Activated CD4-positive, CD25-positive, alpha-beta regulatory T cell treated with anti-CD3 and anti-CD28 coated beads, Interleukin-2, amount 50 U/mL, for 16 hours (primary cell): ENCODE results near the gene SDS.
"Not testable (repeated sequence)": the region's sequence is repeated elsewhere in the genome, so short reads cannot be mapped to it uniquely, and the experiment has no call there.

Source experiments
- DNase-seq: peaks from one replicate; pipeline ENCODE4 v3.0.0-alpha.2; 2020; ENCODE audit warnings: low read depth, low spot score

Gene SDS

DNA sequence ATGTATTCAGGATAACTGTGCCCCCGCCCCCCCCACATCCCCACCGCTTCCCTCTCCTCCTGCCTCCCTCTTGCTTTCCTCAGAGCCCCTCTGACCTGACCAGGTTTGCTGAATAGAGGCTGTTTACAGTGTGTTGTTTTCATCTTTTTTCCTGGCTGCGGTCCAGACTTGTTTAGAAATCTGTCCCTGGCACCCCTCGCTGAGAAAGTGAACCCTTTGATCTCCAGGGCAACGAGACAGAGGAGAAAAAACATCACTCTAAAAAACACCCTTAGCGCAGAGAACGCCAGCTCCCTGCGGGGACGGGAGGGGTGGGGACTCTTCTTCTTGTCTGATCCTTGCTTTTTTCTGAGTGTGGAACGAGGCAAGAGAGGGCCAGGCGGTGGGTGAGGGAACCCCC is 22.5 kb downstream of the SDS start:
- DNase-seq: no peak

DNA sequence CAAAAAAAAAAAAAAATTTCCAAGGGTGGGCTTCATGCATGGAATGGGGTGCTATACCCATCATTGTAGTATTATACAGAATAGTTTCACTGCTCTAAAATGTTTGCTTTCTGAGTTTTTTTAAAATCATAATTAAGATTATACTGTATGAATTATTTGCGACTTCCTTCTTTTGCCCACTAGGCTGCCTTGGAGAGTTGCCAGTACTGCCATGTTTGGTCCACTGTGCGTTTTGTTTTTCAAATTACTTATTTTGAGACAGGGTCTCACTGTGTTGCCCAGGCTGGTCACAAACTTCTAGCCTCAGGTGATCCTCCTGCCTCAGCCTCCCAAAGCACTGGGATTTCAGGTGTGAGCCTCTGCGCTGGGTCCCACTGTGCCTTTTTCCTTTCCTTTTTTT is 25.4 kb downstream of the SDS start:
- DNase-seq: no peak

DNA sequence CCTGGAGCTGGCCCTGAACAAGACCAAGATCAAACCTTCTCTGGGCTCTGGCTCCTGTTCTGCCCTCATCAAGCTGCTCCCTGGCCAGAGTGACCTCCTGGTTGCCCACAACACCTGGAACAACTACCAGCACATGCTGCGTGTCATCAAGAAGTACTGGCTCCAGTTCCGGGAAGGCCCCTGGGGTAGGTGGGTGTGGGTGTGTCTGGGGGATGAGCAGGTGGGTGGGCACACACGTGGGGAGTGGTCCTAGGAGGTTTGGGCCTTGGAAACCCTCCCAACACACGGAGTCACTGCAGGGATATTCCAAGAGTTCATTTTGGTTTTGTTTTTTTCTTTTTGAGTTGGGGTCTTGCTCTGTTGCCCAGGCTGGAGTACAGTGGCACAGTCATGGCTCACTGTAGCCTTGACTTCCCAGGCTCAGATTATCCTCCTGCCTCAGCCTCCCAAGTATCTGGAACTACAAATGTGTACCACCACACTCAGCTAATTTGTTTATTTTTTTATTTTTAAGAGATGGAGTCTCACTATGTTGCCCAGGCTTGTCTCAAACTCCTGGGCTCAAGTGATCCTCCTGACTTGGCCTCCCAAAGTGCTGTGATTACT is 28.8 kb downstream of the SDS start:
- DNase-seq: no peak

DNA sequence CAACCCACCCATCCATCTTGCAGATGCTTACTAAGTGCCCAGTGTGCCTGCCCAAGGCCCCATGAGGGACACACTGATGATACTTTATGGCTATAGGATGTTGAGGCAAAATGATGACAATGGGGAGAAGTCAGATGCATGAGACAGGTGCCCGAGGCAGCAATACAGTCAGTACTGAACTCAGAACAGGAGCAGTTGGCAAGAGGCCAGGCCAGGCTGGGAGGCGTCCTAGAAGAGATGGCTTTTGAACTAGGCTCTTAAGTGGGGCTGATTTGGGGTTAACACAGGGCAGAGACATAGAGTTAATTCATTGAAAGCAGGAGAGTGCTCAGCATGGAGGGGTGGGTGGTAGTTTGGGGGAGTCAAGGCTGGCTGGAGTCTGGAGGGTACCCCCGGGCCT is 29.7 kb downstream of the SDS start:
- no peak for DNase-seq

DNA sequence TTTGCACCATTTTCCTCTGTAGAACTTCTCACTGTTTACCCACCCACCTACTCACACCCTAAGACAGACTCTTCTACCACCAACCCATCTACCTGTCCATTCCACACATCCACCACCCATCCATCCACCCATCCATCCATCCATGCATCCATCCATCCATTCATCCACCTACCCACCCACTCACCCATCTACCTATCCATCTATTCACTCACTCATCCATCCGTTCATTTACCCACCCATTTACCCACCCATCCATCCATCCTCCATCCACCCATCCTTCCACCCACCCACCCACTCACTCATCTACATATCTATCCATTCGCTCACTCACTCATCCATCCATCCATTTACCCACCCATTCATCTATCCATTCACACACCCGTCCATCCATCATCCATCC is 30.2 kb downstream of the SDS start:
- no peak for DNase-seq

- DNase-seq: no peak
Measured at GRCh38 chr12:113372371-113372770, 31.3 kb downstream of the SDS start.

DNA sequence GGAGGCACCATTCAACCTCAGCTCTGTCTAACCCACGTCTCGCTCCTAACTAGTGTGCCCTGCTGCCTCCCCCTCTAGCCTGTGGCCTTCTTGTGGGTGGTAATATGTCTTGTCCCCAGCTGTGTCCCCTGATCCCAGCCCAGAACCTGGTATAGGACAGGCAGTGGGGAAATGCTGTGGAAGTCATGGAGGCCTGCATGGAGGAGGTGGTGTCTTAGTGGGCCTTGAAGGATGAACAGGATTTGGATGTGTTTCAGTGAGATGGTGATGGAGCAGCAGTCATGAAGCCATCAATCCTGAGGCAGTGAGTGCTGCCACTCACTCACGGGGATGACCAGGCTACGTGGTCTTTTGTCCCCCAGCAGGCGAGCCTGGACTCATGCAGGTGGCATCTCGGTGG is 31.9 kb downstream of the SDS start:
- DNase-seq: no peak

DNA sequence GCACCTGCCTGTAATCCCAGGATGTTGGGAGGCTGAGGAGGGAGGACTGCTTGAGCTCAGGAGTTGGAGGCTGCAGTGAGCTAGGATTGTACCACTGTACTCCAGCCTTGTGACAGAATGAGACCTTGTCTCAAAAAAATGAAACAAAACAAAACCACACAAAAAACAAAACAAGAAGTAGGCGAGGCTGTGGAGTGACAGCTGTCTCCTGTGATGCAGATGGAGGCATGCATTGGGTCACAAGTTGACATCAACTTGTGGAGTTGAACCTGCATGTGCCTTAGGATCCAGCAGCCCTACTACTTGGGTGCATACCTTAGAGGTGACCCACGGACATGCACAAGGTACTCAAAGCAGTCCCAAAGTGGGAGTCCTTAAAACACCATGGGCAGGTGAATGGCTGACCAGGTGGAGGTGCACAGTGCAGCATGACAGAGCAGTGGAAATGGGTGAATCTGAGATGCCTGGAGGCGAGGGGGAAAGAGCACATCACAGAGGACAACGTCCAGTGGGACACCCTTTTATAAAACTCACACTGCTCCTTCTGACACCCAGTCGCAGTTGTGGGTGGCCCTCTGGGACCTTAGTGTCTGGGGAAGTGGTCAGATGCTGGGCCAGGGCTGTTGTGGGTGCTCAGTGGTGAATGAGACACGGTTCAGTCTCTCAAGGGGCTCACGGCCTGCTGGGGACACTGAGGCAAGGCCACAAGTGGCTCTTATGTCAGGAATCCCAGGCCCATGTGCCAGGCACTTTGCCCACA is 32.6 kb downstream of the SDS start:
- DNase-seq: no peak

GRCh38 chr12:113369391-113369985 is 34.2 kb downstream of the SDS start:
- no peak for DNase-seq

DNA sequence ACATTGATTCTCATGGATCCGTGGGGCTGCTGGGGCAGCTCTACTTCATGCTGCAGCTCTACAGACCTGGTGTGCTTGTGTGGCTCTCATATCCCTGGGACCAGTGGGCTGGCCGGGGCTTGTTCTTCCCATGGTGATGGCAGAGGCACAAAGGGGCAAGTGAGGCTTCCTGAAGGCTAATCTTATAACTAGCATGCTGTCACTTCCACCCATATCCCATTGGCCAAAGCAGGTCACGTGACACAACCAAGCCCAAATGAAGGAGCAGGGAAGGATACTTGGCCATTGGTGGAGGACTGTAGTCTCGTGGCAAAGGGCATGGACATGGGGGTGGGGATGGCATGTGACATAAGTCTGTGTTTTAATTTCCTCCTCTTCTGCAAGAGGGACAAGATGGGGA is 35.4 kb downstream of the SDS start:
- no peak for DNase-seq

GRCh38 chr12:113366827-113367226 is 36.9 kb downstream of the SDS start:
- DNase-seq: no peak

DNA sequence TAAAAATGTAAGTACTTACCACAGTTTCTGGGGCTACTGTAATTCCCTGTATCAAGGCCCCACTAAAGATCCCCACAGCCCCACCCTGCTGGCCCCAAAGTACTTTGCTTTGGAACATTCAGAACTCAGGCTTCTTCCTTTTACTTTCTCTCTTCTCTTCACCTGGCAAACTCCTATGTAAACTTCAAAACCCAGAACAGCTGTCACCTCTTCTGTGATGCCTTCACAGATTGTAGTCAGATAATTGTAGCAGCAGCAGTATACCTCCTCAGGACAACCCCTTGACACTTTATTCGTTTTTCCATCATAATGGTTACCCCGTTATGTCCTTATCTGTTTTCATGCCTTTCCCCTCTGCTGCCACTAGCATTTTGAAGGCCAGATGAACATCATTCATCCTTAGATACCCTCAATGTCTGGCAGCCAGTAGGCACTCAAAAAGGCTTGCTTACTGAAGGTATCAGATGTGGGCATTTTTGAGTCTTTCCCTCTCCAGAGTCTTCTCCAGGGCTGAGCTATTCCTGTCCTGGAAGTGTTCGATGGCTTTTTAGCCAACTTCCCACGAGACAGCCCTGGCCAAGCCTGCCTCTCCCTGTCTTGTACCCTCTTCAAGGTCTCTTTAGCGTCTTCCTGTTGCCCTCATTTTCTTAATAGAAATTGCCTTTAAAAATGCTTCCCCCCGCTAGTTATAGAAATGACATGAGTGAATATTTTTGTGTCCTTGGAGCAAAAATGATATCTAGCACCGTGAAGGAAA is 37.9 kb downstream of the SDS start:
- no peak for DNase-seq

- DNase-seq: no peak
Measured at GRCh38 chr12:113364698-113365097, 39.0 kb downstream of the SDS start.

DNA sequence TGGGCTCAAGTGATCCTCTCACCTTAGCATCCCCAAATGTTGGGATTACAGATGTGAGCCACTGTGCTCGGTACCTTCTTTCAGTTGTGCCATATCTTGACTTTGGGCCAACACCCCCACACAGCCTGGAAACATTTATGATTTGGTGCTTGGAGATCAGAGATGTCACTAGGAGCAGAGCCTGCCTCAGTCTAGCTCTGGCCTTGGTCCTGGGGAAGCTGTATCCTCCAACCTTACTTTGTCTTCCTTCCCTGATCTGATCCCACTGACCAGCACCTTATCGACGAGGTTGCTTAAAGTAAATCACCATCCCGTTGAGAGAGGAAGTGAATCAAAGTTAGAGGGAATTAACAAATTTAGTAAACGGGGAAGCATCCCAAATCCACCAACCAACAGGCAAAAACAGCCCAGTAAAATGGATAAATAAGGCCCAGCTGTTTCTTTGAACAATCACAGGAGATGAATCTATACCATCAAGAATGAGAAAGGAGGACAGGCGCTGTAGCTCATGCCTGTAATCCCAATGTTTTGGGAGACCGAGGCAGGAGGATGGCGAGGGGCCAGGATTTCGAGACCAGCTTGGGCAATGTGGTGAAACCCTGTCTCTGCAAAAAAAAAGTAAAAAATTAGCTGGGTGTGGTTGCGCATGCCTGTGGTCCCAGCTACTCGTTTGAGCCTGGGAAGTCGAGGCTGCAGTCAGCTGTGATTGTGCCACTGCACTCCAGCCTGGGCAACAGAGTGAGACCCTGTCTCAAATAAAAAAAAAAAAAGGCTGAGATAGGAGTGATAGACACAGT is 41.9 kb downstream of the SDS start:
- DNase-seq: no peak

DNA sequence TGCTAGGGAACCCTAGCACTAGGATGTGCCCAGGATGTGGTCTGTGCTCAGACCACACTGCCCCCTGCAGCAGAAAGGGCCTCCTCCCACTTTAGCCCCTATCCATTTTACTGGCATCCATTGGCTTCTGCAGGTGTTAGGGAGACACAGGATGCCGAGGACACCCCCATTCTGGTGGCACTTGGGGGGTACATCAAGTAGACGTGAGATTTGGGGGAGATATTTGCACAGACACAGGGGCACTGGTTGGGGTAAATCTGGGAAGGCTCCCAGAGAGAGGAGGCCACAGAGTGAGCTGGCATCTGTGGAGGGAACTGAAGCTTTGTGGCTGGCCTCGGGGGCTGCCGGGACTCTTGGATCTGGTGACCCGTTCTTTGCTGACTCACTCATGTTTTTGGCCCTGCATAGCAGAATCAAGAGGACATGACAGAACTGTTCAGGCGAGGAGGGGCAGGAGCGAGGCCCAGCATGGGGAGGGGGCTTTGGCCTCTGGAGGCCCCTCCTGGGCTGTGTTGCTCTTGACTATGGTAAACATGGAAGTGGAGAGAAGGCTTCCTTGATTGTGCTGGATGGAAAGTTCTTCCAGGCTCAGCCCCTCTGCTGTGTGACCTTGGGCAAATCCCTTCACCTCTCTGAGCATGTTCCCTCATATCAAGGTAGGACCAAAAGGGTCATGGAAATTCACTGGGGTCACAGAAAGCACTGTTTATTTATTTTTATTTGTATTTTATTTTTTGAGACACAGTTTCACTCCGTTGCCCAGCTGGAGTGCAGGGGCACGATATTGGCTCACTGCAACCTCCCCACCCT is 43.5 kb downstream of the SDS start:
- DNase-seq: no peak

DNA sequence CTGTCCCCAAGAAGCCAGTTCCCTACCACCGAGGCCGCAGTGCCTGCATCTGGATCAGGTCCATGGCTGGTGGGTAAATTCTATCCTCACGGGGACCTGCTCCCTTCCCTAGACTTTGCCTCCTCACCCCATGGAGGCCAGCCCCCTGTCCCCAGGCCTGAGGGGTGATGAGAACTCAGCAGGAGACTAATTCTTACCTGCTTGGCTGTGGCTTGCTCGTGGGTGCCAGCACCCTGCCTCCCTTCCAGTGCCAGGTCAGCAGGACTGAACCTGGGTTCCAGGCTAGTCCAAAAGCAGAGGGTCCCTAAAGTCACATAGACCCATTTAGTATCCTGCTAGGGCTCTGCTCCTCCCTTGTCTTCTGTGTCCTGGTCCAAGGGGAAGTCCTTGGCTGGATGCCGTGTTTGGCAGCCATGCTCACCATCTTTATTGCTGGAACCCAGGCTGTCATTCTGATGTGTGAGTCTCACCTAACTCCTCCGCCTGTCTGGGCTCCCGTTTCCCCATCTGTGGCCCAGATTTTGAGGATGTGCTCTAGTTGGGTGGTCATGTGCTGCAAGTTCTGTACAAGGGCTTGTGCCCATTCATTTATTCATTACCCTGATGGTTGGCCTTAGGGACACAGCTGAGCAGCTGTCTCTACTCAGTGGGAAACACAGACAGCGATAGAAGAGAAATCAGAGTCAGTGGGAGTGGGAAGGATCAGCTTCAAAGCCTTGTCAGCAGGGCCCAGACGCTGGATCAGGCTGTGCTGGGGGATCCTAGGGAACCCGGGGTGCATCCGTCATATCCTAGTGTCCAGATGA is 44.4 kb downstream of the SDS start:
- no peak for DNase-seq

DNA sequence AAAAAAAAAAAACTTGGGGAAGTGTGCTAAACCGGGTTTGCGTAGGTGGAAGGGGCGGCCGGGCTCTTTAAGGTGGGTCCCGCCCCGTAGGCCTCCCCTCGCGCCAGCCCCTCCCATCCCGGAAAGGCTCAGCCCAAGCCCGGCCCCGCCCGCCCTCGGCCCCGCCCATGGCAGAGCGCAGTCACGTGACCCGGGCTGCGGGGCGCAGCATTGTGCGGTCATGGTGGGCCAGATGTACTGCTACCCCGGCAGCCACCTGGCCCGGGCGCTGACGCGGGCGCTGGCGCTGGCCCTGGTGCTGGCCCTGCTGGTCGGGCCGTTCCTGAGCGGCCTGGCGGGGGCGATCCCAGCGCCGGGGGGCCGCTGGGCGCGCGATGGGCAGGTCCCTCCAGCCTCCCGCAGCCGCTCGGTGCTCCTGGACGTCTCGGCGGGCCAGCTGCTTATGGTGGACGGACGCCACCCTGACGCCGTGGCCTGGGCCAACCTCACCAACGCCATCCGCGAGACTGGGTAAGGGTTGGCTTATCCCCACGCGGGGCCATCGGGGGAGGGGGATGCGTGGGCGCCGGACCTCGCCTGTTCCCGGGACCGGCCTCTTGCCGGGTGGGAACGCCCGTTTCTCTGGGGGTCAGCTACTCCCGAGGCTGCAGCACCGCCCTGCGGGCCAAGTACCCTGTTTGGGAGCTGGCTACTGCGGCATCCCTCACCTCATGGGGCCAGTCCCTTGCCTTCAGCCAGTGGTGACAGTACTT is 45.1 kb downstream of the SDS start, which contains the start of gene PLBD2:
Gene PLBD2, plus strand, starts transcription at position 207 of the 752 bp plus-strand sequence. Its CDS starts 14 bp downstream, at position 221.
- peak; percentile 87 for DNase-seq

DNA sequence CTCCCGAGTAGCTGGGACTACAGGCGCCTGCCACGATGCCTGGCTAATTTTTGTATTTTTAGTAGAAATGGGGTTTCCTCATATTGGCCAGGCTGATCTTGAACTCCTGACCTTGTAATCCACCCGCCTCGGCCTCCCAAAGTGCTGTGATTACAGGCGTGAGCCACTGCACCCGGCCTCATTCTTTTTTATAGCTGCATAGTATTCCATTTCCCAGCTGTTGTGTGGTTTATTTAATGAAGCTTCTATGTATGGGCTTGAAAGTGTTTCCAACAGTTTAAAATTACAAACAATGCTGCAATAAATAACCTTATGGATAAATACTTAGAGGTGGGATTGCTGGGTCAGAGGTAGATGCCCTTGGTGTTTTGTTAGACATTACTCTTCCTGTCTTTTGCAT is 49.5 kb downstream of the SDS start:
- DNase-seq: not testable (repeated sequence)

GRCh38 chr12:113351089-113351488 is 52.6 kb downstream of the SDS start:
- no peak for DNase-seq
